GM21717 (cell line): ENCODE results near the gene ABCA13.
A peak's percentile ranks its signal among the peaks of the same experiment; 100 is the strongest.

ENCODE experiments used
- ATAC-seq: cut with Tn5 transposase; IDR thresholded peaks from one replicate; pipeline ENCODE4 v1.9.1; 2021; ENCODE audit warnings: mild to moderate bottlenecking, moderate library complexity; ENCODE audit not compliant: unreplicated experiment

Gene ABCA13

DNA sequence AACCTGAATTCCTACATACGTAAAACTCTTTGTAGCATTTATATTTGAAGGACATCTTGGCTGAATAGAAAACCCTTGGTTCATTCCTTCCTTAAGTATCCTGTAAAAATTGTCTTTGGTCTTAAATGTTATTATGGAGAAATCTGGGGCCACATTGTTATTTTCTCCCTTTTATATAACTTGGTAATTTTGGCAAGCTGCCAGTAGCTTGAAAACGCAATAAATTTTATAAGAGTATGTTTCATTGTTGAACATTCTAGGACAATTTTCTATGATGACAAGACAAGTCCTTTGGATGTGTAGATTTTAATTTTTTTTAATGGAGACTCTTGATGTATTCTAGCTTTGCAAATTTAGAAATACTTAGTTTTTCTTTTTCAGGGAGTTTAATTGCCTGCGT is 191.9 kb downstream of the ABCA13 start:
- ATAC-seq: no peak

DNA sequence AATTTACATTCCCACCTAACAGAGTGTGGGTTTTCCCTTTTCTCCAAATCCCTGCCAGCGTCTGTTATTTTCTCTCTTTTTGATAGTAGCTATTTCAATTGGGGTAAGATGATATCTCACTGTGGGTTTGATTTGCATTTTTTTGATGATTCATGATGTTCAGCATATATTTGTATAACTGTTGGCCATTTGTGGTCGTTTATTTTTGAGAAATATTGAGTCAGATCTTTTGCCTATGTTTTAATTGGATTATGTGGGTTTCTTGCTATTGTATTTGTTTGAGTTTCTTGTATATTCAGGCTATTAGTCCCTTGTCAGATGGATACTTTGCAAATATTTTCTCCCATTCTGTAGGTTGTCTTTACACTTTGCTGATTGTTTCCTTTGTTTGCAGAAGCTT is 193.8 kb downstream of the ABCA13 start:
- no peak for ATAC-seq

DNA sequence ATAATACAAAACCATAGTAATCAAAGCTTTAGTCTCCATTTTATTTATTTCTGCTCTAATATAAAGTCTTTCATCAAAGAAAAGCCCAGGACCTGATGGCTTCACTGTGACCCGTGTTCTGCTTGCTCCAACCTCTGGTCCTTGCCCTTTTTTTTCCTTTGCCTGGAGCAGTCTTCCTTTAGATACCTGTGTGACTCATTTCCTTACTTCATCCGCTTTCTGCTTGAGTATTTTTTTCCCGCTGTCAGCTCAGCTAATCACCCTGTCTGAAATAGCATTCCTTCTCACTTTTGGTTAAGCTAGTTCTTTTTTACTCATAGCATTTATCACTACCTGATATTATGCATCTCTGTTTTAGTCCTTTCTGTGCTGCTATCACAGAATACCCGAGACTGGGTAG is 194.8 kb downstream of the ABCA13 start:
- no peak for ATAC-seq

DNA sequence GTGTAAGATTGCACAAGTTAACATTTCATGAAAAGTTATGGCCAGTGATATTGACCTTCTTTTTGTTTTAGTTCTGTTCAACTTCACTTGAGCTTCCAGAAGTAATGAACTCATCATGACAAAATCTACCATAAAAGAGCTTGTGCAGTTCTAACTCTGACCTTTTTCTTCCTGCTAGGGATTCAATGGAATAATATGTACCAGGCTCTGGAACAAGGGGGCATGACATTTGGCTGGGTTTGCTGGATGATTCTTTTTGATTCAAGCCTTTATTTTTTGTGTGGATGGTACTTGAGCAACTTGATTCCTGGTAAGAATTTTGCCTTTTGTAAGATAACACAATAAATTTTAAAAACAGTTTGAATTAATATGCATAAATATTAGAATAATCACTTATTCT is 205.0 kb downstream of the ABCA13 start:
- ATAC-seq: no peak

DNA sequence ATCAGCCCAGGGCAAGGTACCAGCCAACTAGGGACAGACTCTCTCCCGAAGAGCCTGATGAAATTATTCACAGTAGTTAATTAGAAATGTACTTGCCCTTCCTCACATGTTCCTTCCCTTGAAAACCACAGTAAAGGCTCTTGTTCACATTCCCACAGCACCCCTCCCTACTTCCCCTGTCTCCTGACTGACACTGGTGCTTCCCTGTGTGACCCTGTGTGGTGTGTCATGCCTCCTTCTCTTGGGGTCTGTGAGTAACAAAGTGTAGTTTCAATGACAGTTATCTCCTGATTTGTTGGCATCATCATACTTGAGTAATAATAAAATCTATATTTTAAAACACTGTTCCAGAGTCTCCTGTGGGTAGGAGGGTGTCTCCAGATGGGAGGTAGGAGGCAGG is 209.7 kb downstream of the ABCA13 start:
- ATAC-seq: no peak

DNA sequence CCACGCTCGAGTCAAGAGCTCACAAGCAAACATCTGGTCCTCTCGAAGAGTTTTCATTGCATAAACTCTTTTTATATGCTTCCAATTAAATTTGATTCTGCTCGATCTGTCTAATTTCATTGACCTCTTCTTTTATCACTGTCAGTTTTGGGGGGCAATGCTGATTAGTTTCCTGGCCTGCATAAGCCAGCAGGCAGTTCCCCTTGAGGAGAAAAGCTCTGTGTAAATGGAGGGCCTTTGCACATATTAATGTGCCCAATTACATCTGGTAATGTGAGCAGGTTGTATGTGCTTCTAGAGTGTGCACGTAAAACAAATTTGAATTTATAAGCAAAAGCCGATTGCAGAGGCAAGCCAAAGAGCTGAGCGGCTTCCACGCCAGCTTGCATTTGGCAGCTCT is 210.3 kb downstream of the ABCA13 start:
- no peak for ATAC-seq

DNA sequence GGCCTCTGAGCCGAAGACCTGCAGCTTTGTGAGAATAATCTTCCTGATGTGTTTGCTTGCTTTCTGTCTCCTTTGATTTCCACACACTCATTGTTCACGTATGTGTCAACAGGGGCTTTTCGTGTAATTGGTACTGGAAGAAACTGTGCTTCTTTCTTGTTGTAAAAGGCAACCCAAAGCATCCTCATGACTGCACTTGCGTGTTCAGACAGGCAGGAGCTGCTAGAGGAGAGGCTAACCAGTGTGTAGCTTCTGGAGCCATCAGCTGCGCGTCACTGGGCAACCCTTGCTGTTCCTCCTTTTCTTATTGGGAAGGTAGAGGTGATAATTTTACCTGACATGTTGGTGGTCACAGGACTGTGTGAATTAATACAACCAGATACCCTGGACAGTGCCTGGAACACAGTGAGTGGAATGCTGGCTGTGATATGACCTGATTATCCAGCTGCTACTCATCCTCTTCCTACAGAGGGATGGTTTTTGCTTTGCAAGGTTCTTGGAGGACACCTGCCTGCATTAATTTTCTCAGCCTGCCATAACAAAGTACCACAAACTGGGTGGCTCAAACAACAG is 213.0 kb downstream of the ABCA13 start:
- ATAC-seq: no peak

DNA sequence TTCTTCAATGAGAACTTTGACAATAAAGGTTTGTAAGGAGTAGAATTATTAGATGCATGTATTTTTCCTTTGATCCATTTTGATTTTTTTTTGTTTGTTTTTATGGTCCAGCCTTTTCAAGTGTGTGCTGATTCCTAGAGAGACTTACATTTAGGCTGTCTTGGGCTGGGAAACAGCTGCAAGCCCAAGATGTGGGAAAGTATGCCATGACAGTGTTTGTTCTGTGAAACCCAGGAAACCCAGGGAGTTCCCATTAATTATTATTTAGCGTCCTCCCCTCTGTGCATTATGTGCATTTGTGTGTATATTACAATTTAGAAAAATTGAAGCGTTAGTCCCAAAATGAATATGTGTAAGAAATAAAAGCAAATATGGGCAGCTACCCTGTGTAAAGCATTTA is 216.7 kb downstream of the ABCA13 start:
- ATAC-seq: no peak

DNA sequence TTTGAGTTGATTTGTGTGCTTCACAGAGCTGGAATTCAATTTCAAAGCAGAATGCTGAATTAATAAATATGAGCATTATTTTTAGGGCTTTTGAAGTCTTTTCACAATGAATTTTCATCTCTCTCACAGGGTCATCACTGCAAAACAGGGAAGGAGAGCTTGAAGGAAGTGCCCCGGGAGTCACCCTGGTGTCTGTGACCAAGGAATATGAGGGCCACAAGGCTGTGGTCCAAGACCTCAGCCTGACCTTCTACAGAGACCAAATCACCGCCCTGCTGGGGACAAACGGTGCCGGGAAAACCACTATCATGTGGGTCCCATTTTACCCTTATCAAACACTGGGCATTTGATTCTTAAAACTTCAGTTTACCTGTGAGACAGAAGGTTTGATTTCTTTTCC is 217.7 kb downstream of the ABCA13 start:
- ATAC-seq: no peak

DNA sequence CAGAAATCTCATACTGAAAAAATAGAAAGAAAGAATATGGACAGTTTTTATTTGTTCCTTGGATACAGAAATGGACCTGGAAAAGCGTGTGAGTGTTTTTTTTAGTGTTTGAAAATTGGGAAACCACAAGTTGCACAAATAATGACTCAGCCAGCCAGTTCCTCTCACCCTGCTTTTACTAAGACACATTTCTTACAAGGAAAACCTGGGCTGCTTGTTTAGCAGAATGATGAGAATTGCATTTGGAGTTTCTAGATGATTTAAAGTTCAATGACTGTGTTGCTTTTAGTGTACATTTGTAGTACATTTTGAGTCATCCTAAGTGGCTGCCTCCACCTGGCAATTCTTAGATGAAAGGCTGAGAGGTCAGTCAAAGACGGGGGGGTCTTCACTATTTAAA is 218.7 kb downstream of the ABCA13 start:
- no peak for ATAC-seq

DNA sequence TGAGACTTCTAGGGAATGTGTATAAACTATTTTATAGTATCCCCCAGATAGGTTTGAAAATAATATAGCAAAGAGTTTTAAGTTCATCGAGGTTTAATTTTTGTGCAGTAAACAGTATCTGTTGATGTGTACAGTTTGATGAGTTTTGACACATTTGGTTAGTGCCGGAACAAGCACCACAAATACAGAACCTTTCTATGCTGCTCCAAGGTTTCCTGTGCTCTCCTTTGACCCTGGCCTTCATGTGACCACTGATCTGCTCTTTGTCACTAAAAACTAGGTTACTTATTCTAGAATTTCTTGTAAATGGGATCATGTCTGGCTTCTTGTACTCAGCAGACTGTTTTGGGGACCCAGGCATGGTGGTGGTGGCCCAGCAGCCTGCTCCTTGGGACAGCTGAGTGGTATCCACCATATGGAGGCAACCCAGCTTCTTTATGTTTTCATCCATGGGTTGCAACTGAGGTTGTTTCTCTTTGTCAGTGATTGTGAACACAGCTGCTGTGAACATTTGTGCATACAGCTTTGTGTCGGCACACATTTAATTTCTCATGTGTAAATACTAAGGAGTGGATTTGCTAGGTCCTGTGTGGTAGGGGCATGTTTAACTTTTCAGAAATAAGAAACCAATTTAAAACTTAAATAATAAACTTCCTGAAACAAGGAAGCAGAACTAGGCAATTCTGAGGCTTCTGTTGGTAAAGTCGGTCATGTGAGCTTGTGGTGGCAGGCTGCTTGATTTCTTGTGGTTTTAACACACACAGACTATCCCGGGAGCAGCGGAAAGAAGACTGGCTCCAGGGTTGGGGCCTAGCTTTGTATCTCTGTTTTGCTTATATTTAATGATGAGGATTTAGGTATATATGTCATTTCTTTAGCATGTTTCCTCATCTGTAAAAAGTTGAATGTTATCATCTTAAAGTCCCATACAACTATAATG is 219.4 kb downstream of the ABCA13 start:
- no peak for ATAC-seq

DNA sequence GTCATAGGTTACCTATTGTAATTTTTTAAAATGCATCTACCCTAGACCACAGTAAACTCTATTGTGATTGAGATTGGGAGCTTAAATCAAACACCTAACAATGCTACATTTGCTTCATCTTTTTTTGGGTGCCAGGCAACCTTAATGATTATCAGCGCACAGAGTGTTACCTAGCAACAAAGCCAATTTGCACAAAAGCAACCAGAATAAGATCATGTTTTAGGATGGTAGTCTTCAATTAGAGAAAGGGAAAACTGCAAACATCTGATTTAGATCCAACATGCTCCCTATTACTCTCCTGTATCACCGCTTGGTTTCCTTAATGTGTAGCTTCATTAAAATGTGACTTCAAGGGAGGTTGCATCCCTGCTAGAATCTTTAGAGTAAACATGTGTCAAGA is 226.9 kb downstream of the ABCA13 start:
- no peak for ATAC-seq

DNA sequence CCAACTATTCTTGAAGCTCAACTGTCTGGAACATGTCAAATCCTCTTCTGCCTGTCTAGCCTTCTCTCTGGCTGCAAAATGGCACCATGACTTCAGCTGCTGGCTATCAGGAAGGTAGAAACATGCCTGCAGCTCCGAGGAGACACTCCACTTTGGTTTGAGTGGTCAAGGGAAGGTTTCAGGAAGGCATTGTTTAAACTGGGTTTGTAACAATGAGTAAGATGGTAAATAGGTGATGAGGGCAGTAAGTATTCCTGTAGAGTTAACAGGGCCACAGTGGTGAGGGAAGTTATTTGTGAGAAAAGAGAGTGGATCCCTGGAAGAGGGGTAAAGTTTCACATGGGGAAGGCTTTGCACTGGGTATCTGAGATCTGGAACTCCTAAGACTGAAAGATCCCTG is 231.5 kb downstream of the ABCA13 start:
- ATAC-seq: no peak

DNA sequence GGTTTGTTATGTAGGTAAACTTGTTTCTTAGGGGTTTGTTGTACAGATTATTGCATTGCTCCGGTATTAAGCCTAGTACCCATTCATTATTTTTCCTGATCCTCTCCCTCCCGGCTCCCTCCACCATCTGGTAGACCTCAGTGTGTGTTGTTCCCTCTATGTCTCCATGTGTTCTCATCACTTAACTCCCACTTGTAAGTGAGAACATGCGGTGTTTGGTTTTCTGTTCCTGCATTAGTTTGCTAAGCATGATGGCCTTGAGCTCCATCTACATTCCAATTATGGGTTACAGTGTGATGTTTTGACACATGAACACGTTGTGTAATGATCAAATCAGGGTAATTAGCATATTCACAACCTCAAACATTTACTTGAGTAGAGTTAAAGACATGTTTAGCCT is 237.5 kb downstream of the ABCA13 start:
- no peak for ATAC-seq

DNA sequence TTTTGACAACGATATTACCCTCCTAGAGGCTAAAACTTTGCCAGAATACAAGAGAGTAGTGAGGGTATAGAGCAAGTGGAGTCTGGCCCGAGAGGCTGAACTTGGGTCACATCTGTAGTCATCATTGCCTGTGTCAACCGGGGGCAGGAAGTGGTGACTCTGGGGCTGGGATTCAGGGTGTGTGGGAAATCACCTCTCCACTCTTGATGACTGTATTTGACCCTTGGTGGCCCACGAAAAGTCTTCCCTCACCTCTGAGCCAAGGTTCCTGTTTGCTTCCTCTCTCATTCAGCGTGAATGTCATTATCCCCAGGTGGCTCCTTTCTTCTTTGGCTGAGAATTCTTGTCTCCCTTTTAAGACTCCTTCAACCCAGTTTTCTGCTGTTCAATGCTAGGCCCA is 240.4 kb downstream of the ABCA13 start:
- peak; percentile 74 for ATAC-seq

DNA sequence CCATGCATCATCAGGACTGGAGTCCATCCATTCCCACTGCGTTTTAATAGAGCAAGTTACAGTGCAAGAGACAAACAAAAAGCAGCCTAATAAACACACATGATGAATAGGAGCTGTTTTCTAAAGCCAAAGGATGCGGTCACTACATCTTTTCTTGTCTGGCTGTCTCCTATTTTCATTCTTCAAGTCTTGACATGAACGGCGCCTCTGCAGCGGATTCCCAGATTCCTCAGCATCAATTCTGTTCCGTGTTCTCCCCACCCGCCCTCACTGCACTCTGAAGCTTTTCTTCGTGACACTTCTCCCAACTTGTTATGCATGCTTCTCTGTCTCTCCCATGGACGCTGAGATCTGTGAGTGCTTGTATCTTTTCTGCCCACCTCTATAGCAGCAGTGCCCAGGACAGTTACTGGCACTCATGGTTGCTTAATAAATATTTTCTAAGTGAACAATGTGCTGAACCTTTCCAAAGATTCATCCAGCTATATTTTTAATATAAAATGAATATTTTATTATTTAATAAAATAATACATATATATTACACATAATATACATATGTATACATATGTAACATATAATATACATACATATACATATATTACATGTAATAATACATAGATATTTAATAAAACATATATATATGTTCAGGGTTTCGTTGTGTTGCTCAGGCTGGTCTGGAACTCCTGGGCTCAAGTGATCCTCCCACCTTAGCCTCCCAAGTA is 242.9 kb downstream of the ABCA13 start:
- no peak for ATAC-seq

DNA sequence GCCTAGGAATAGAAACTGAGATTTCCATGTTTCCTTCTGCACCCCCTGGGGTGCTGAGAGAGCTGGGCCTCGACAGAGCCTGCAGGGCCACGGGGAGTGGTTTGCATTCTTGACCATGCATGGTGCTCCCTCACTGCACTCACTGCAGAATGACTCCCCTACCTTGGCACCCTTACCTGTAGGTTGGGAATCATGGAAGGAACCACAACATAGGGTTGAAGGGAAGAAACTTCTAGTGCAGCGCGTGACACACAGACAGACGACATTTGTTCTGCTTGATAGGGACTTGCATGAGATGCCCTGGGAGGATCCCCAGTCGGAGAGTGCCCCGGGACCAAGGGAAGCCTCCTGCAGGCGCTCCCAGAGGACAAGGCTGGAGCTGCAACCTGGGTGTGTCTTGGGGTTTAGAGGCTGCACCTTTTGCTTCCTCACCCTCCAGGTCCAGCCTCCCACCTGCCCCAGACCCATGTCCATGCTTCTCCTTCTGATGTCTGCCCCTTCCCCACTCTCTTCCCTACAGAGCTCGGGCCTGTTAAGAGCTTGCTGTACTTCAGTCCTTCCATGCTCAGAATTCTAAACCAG is 245.2 kb downstream of the ABCA13 start:
- no peak for ATAC-seq

DNA sequence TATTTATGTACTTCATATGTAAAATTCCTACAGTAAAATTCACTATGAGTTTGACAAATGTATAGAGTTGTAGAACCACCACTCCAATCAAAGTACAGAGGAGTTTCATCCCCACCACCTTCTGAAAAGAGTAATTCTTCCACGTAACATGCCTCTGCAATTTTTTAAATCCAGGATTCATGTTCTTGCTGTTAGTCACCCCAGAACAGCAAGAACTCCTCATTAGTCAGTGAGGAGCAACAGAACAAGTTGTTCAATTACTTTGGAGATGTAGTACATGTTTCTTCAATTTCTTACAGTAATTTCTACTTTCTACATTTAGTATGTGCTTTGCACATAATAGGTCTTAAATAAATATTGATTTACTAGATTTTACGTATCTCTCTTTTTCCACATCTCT is 248.1 kb downstream of the ABCA13 start:
- ATAC-seq: no peak

DNA sequence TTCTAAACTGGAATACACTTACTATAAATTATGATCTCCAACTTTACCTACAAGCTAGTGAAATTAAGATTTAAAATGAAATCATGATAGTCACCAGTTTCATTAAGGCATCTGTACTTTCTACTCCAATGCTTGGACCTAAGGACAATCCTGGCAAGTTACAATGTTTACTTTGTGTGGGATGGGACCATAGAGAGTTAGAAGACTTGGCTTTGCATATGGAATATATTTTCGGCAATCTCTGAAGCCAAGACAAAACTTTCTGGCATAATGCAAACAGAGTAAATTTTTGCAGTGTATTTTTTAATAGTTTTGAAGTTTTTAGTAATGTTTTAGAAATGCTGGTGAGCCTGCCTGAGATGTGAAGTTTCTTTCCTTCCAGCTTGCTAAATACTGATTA is 248.9 kb downstream of the ABCA13 start:
- ATAC-seq: no peak

DNA sequence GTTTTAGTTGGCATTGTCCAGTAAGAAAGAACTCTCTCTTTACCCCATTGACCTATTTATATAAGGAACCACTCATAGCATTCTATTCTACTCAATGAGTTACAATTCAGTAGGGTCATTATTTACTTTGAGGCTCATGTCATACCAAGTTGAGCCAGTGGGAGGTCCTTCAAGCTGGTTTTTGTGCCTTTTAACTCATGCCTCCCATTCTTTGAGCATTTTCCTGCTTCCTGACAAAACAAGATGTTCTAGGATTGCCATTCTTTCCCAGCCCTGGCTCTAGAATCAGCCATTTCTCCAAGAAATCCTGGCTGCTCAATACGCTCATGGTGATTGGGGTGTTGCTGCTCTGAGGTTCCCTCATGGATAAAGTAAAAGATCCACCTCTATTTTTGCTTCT is 250.1 kb downstream of the ABCA13 start:
- ATAC-seq: no peak

DNA sequence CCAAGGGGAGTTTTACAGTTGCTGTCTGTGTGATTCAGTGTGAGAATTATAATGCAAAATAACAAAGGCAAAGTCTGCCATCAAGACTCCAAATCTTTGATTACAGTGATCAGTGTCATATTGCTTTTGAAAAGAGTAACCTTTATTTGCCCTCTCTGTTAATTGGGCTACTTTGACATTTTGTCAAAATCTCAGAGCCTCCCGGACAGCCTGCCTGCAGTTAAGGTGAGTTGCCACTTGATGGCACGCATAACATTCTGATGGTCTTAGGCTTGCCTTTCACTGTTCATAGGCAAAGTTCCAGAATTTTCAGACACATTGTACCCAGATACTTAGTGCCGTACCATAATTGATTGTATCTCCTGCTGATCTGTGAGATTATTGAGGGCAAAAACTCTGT is 253.5 kb downstream of the ABCA13 start:
- ATAC-seq: peak; percentile 62
